GM18858 (cell line): ENCODE results near the gene THAP10.
"Not testable (repeated sequence)": the region's sequence is repeated elsewhere in the genome, so short reads cannot be mapped to it uniquely, and the experiment has no call there.

Experiments
- ATAC-seq: cut with Tn5 transposase; IDR thresholded peaks from one replicate; pipeline ENCODE4 v1.9.1; 2021; ENCODE audit not compliant: unreplicated experiment

The THAP10 gene

DNA sequence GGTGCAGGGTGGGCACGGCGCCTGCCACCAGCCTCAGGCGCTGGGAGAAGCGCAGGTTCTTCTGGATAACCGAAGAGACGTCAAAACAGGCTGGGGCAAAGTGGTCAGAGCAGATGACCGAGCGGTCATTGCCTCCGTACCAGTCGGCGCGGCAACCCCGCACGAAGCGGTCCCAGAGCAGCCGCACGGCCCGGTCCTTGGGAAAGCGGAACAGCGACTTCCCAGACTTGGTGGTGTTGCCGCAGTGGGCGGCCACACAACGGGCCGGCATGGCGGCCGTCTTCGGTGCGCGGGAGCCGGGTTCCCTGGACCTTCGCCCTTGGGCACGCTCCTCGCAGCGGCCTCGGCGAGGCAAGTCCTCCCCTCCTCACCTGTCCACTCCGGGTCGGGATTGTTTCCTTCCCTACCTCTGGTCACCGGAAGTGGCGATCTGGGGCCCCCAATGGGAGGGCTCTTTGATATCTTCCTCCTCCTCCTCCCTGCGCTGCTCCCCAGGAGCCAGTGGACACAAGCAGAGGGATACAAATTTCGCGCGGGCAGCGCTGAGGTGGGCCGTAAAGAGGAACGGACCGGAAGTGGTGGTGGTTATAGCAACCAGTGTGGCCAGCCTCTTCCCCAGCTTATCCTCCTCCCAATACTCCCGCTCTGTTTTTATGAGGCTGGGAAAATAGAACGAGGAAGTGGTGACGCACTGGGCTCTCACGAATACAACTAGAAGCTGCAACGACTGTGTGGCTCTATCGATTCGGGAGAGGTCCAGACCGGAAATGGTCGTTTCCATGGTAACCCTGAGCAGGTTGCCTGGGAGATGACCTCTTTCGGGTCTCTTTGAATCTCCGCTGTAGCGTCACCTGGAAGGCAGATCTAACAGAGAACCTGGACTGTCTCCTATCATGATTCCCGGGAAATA, at the start of gene THAP10, which contains the start of gene LRRC49:
Gene THAP10 (minus strand): TSS at position 432 of the 910 bp plus-strand sequence. CDS start 161 bp downstream, at position 271.
Gene LRRC49 (plus strand): TSS at position 825 of the 910 bp plus-strand sequence. CDS start 69 bp downstream, at position 894.
- peak; percentile 41 for ATAC-seq

DNA sequence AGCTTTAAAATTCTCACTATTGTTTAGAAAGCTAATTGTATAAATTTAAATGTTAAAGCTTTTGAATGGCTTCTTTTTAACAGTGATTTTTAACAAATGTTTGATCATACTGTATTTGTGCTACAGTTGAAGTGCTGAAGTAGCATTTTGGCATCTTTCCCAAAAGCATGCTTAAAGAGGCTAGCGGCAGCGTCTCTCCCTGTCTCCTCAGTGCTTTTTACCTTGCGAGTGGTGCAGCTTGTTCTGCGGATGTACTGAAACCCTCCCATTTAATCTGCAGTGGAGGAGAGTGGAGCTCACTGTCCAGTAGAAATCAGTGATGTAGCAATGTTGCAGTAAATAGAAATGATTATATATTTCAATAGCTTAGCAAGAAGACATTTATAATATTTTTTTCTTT, 44.1 kb upstream of the THAP10 start:
- ATAC-seq = no peak

DNA sequence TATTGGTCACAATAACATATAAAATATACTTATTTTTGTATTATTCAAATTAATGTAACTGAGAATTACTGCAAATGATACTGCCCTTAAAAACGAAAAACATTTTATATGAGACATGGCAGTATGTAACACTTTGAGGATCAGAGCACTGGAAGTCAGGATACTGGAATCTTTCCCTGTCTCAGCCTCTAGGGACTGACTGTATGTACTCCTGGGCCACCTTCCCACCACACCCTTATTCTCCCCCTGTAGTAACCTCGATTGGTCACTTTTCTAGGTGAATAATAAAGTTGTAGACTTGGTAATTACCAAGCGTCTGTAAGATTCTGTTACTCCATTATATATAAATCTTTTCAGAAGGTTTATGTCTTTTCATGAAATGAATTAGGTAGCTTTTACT, 43.4 kb upstream of the THAP10 start:
- ATAC-seq = no peak

DNA sequence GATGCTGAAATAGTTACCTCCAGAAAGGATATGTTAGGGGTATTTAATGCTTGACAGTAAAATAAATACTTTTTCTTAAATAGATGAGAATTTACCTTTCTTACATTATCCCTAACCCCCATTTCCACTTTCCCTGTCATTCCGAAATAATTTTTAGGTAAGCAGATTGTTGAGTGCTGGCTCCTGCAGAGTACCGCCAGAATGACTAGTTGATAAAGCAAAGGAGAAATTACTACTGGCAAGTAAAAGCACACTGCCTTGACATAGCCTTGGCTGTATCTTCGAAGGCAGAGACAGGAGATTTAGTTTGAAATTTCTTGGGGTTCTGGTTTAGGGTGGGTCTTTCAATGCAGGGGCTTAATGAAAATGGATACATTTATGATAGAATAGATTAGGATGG, 41.2 kb upstream of the THAP10 start:
- ATAC-seq = no peak

DNA sequence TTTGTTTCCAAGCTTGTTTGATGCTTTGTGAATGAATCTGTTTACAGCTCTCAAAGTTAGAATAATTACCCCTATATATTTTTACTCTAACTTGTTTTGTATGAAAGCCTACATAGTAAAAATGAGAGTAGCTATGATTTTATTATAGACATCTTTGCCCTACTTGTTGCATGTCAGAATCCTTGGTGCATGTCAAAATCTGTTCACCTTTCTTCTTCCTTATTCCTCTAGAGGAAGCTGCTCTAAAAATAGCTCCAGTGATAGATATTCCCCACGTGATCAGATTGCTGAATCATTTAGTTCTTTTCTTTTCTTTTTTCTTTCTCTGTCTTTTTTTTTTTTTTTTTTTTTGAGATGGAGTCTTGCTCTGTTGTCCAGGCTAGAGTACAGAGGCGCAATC, 40.2 kb upstream of the THAP10 start:
- ATAC-seq = no peak

DNA sequence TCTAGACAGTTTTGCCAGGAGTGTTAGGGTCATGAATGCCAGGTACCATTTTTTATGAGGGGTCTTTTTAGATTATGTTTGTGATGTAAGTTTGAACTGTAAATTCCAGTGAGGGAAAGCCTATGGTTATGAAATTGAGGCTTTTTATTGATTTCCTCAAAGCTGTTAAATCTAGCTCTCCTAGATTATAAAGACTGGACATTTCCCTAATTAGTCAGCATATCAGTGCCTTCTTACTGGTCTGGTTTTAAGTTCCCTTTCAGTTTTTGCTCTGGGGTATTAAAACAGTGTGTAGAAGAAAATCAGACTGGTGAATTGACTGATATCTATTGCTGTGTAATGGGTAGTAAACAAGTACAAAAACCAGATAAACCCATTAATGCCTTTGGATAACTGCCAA, 39.6 kb upstream of the THAP10 start:
- no peak for ATAC-seq

DNA sequence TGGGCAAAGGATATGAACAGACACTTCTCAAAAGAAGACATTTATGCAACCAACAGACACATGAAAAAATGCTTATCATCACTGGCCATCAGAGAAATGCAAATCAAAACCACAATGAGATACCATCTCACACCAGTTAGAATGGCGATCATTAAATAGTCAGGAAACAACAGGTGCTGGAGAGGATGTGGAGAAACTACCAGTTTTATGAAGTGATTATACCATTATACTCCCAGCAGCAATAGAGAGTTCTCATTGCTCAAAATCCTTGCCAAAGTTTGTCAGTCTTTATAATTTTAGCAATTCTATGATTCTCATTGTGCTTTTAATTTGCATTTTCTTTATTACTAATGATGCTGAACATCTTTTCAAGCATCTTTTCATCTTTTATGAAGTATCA, 34.7 kb upstream of the THAP10 start:
- not testable (repeated sequence) for ATAC-seq

DNA sequence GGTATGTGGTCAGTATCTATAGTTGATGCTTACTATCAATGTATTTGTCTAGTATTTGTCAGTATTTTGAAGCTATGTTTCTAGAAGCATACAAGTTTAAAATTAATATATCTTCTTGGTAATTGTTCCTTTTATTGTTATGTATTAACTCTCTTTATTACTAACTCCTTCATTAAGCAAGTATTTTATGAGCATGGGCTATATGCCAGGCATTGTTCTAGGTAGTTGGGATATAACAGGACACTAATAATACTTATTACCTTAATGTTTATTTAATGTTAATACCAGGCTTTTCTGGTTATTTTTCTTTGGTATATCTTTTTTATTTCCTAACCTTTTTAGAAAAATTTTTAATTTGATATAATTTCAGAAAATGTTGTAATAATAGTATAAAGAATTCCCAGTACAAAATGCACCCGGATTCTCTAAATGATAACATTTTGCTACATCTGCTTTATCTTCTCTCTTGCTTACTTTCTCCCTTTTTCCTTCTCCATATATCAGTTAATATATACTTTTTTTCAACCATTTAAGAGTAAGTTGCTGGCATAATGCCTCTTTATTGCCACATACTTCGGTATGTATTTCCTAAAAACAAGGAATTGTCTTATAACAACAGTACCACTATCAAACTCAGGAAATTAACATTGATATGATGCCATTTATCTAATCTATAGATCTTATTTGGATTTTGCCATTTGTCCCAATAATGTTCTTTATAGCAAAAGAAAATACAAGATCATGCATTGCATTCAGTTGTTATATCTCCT, 31.3 kb upstream of the THAP10 start:
- no peak for ATAC-seq

DNA sequence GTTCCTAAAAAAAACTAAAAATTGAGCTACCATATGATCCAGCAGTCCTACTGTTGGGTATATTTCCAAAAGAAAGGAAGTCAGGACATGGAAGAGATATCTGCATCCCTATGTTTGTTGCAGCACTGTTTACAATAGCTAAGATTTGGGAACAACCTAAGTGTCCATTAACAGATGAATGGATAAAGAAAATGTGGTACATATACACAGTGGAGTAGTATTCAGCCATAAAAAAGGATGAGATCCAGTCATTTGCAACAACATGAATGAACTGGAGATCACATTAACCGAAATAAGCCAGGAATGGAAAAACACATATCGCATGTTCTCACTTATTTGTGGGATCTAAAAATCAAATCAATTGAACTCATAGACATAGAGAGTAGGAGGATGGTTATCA, 29.9 kb upstream of the THAP10 start:
- ATAC-seq = no peak

DNA sequence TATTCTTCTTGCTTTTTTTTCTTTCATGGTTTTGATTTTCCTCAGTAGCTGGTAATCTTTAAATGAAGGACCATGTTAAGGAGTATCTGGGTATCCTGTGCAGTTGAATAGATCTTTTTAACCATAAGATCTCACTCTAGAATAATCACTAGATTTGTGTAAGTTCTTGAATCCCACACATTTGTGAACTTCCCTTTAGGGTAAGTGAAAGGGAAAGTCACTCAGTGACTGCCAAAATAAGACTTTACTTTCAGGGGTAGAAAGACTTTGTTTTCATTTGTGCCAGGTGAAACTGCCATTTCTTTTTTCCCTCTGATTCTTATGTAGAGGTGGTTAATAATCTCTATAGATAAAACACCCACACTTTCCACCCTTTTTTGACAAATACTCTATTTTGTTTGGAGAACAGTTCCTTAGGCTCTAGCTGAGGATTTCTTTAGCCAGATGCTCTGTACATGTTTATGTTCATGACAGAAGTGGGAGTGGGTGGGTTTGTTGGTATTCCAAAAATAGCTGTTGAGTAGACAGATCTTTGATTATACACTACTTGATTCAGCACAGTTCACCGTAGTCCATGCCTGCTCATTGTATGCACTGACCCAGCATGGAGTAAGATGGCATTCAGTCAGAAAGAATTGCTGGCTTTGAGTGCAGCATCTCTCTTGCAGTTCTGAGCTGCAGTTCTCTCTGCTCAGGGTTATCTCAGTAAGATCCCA, 28.9 kb upstream of the THAP10 start:
- ATAC-seq = no peak

DNA sequence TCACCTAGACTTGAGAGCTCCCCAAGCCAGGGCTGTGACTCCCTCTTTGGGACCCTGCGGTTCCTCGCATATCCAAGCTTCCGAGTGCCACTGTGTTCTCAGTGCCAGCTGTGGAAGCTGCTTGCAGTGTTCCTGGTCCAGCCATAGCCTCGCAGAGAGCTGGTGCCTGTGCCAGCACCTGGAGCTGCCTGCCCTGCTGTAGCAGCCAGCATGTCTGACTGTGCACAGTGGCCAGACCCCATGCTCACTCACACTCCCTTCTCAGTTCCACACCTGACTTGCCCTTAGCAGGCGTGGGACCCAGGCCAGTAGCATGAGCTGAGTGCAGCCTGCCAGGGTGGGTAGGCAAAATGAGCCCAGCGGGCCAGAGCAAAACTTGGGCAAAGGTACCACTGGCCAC, 25.7 kb upstream of the THAP10 start:
- ATAC-seq = no peak

DNA sequence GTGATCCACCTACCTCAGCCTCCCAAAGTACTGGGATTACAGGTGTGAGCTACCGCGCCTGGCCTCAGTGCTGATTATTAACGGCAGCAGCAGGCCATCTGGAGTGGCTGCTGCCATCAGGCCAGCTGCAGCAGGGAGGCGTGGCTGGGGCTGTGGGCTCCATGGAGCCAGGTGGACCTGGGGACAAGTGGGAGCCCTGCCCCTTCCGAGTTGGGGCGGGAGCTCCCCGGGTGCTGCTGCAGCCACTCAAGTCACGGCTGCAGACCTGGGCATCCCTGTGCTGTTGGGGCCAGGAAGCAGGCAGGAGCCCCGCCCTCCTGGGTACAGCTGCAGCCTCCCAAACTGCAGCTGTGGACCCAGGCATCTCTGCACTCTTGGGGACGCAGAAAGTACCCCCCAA, 24.3 kb upstream of the THAP10 start:
- no peak for ATAC-seq

DNA sequence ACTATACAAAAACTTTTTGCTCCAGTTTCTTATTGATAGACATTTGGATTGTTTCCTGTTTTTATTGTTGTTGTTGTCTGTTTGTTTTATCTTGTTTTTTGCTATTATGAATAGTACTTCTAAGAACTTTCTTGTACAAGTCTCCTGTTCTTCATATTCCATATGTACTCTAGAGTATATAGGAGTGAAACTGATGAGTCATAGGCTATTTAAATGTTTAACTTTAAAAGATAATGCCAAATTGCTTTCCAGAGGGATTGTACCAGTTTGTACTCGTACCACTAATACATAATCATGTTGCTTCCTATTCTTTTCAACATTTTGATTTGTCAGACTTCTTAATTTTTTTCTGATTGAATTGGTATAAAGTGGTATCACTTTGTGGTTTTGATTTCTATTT, 20.0 kb upstream of the THAP10 start:
- no peak for ATAC-seq

DNA sequence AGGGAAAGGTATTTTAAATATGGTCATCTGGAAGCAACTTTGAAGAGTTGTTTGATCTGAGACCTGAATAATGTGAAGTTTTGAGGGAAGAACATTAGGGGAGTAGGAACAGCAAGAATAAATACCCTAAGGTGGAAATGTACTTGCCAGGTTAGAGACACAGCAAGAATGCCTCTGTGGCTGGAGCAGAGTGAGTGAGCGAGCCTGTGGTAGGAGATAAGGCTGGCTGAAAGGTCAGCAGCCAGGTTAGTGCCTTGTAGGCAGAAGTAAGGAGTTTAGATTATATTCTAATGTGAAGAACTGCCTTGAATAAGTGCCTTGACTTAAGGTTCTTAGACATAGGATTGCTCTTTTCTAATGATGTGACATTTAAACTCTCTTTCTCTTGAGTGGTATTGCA, 18.7 kb upstream of the THAP10 start:
- ATAC-seq = no peak

DNA sequence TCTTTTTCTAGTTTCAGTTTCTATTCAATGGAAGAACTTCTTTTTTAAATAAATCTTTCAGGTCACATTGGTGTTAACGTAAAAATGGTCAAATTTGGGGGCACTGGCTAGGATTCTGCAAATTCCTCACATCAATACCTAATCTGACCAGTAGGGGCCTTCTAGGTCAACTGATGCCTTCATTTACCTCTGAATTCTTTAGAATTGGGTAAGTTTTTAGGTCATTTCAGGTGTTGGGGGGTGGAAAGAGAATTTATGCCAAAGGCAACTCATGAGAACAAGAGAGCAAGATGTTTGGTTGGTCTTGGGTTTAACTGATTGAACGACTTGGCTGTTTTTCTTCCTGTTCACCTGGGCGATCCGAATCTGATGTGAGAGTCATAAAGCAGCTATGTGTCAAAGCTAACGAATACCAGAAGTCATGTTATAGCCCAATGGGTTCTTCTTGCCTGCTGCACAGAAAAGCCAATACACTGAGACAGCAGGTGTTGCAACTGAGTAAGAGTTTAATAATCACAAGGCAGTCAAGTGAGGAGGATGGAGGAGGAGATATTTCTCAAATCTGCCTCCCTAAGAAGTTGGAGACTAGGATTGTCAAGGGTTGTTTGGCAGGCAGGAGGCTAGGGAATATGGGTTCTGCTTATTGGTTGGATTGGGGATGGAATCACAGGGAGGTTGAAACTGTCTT, 15.7 kb upstream of the THAP10 start:
- no peak for ATAC-seq

DNA sequence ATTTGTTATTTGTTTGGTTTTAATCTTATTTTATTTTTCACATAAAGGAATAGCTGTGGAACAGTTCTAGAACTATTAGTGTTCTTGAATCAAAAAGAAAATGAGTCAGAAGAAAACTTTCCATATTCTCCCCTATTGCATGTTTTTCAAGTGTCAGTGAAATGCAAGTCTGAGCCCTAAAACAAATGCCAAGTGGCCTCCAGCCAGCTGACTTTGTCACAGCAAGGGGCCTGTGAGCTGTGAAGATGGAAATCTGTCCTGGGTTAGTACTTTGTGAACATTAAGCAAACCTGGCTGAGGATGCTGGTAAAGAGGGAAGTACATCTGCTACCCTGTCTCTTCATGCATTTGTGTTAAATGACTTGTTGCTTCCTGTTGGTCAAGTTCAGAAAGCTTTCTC, 14.6 kb upstream of the THAP10 start:
- no peak for ATAC-seq

DNA sequence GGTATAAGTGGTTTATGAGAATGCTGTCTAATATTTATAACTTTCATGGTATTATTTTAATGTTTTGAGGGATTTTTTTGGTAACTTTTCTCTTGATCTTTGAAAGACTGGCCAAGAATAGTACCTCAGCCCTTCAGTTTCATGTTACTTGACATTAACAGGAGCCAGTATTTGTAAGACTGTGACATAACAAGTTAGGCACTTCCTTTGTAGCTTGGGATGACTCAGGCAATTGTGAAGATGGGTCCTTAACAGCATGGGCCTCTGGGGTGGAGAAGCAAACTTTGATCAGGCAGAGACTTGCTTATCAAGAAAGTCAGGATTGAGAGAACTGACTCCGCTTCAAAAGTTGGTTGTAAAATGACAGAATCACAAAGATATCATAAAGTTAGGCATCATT, 9.9 kb upstream of the THAP10 start:
- ATAC-seq = no peak

DNA sequence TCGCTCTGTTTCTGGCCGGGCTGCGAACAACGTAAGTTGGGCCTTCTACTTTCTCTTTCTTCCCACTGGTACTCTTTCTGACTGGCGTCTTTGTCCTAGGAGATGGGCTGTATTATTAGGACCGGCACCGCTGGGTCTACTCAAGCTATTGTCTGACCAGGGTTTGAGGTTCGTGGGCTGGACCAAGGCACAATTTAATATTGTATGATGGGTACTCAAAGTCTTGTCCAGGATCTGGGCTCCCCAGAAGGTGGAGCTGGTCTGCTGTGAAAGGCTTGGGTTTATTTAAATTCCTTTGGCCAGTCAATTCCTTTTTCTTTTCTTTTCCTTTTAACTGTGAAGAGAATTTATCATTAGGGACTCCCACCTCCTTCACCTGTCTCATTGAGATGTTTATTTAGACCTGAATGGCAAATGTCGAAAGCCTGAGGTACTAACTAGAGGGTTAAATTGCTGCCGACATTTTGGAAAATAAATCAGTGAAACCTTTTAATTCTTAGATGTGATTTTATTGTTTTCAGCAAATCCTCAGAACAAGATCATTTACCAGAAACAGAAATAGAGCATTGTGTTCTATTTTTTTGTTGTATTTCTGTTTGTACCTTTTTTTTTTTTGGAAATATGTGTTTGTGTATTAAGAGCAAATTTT, 803 bp upstream of the THAP10 start:
- no peak for ATAC-seq

DNA sequence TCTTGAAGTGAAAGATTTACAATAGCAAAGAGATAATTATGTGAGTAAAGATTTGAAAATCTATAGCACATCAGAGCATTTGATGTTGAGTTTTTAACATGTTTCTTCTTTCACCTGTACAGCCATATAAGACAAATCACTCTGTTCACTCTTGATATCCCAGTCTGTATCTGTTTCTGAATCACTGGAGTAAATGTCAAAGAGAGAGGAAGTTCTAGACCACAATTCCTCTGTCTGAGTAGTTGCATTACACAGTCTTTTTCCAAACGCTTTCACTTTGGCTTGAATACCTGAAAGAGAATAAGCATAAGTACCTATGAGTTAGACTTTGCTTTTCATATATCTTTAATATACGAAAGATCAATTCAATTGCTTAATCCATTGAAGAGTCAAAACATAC, 9.9 kb downstream of the THAP10 start:
- no peak for ATAC-seq

DNA sequence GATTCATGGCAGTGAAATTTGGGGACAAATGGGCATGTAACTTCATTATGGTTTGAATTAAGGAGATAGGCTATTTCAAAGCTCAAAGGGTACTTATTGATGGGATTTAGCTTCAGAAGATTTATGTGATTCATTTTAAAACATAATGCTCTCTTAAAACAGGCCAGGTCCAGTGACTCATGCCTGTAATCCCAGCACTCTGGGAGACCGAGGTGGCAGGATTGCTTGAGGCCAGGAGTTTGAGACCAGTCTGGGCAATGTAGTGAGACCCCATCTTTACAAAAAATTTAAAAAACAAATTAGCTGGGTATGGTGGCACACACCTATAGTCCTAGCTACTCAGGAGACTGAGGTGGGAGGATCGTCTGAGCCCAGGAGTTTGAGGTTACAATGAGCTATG, 11.5 kb downstream of the THAP10 start:
- ATAC-seq = no peak
